ENCODE measurements around the gene NTM. TPM values are rescaled to one million over a fixed set of nuclear protein-coding genes. Genes with fewer than 3 reads are reported as not detected.

NTM gene
- total RNA-seq, 1 experiment from 2014 or later, result 9.9 TPM

GRCh38 chr11:131880316-131880715 is 509.9 kb downstream of the NTM start:
- H2BK20ac ChIP-seq (ENCODE audit: low read depth, low read length, poor library complexity, severe bottlenecking), result no peak overlapping the region
- peaks cover 25% of the 10 kb centered on the region in 2 experiments for H3K4me1 Mint-ChIP-seq

More at GRCh38 chr11:131880316-131880715, 509.9 kb downstream of the NTM start:
- Histone ChIP-seq H2AK5ac (ENCODE audit: insufficient read length, low read length) (no peak overlapping the region), H3K79me2 (ENCODE audit: insufficient read depth, low read length) (no peaks in the 10 kb centered on the region), H3K79me1 (ENCODE audit: insufficient read depth, low read depth, low read length, poor library complexity, severe bottlenecking) (no peaks in the 10 kb centered on the region), H2BK12ac (ENCODE audit: insufficient read length, low read depth, low read length) (no peak overlapping the region), H3K27ac (ENCODE audit: insufficient read length, low read depth, low read length) (no peak overlapping the region), H3K27me3 (ENCODE audit: insufficient read depth, low read length) (no peaks in the 10 kb centered on the region), H3K56ac (ENCODE audit: insufficient read length, low read depth, low read length) (no peak overlapping the region), H4K5ac (ENCODE audit: insufficient read length, low read depth, low read length) (no peak overlapping the region), H3K4me2 (ENCODE audit: insufficient read depth, insufficient read length, low read length) (no peak overlapping the region), H2AFZ (ENCODE audit: low read length) (no peak overlapping the region), H2BK5ac (ENCODE audit: insufficient read length, low read length) (no peak overlapping the region), H2BK120ac (ENCODE audit: low read depth, low read length, poor library complexity, severe bottlenecking) (no peak overlapping the region), H2BK15ac (ENCODE audit: low read depth, low read length) (no peak overlapping the region), H3T11ph (ENCODE audit: low read length) (no peak overlapping the region), H3K23me2 (ENCODE audit: insufficient read length, low read depth, low read length, poor library complexity, severe bottlenecking) (no peaks in the 10 kb centered on the region), H3K4me1 (ENCODE audit: insufficient read depth, low read length) (peaks cover 5% of the 10 kb centered on the region; the same call in 1 of the 2 replicates), H4K91ac (ENCODE audit: insufficient read length, low read depth, low read length) (no peak overlapping the region), H3K18ac (ENCODE audit: insufficient read length, low read depth, low read length) (no peak overlapping the region), H4K8ac (replicated peaks; ENCODE audit: insufficient read length, low read depth, low read length) (no peak overlapping the region), H3K9ac (ENCODE audit: extremely low read depth, insufficient read length, low read length) (no peak overlapping the region), H3K9me3 (ENCODE audit: control insufficient read depth, low read depth, low read length) (no peaks in the 10 kb centered on the region), H3K14ac (ENCODE audit: insufficient read depth, low read length) (no peak overlapping the region), H3K4ac (ENCODE audit: low read depth, low read length) (no peak overlapping the region), H3K23ac (ENCODE audit: insufficient read length, low read depth, low read length) (no peak overlapping the region), H4K20me1 (ENCODE audit: control insufficient read depth, insufficient read depth, insufficient read length) (no peaks in the 10 kb centered on the region)
- Mint-ChIP-seq H3K4me3 (no peak overlapping the region), H3K27me3 (ENCODE audit: low read depth) (peaks cover under 1% of the 10 kb centered on the region; the same call in 1 of the 2 replicates), H3K9me3 (no peaks in the 10 kb centered on the region), H3K36me3 (ENCODE audit: insufficient read depth in 1 of 3, low read depth in 3 of 3) (no peaks in the 10 kb centered on the region; a peak in 1 of 7 replicates), H3K27ac (no peak overlapping the region)
- WGBS (ENCODE audit: extremely low coverage, insufficient read length, low lambda C conversion rate), result no CpG with 5 or more reads among the region's 3 CpGs
- no peak for TF ChIP-seq CTCF (conservative IDR thresholded peaks at IDR 0.05)
- no peak for DNase-seq
